HPDE6-E6E7 (cell line): ENCODE results near the gene CLDN25.
"Not testable (repeated sequence)": the region's sequence is repeated elsewhere in the genome, so short reads cannot be mapped to it uniquely, and the experiment has no call there.

ENCODE experiments used
- DNase-seq: peaks from one replicate; pipeline ENCODE4 v3.0.0; 2011; ENCODE audit warnings: missing footprints; ENCODE audit errors: extremely low spot score

CLDN25 gene

DNA sequence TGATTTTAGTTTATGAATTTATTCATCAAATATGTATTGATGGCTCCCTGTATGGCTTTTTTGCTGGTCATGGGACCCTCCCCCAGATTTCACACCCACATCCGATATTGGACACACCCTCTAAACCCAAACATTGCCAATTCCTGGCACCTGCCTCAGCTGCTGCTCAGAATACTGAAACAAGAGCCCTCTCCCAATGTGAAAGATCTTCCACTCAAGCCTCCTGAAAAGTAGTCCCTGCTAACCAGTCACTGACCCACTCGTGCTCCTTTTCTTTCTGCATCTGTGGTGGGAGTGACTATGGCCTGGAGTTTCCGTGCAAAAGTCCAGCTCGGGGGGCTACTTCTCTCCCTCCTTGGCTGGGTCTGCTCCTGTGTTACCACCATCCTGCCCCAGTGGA is at the start of gene CLDN25:
CLDN25 (plus strand) TSS at position 301 of the 400 bp plus-strand sequence; CDS start at position 301, 0 bp downstream.
- no peak for DNase-seq

DNA sequence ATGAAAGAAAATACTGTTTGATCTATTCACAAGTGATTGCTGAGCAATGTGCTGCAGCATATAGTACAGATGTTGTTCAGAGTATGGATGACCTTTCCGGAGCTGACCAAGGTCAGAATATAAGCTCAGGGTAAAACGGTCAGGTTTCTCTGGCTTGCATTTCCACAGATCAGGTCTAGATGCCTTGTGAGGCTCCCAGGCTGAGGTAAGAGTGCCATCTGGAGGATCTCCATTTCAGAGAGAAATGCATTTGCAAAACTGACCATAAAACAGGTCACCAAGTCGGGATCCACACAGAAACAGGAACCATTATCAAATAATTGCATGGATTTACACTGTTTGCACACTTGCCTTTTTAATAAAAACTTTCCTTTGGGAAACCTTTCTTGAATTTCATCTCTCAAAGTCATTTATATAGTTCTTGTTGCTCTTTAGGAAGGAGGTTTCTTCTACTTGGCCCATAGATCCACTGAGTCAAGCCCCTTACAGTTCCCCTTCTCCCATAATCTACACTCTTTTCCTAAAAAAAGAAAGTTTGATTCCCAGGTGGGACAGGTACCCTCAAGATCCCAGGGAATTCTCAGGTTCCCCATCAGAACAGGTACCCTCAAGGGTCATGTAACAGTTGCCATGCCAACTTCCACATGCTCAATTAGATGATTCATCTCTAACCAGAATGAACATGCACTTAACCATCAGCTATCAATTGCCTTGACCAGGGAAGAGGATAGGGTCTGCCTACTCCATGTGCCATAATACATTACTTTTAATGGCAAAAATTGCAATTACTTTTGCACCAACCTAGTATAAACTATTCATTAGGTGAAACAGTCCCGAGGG is 48.5 kb upstream of the CLDN25 start:
- DNase-seq = peak; percentile 25

DNA sequence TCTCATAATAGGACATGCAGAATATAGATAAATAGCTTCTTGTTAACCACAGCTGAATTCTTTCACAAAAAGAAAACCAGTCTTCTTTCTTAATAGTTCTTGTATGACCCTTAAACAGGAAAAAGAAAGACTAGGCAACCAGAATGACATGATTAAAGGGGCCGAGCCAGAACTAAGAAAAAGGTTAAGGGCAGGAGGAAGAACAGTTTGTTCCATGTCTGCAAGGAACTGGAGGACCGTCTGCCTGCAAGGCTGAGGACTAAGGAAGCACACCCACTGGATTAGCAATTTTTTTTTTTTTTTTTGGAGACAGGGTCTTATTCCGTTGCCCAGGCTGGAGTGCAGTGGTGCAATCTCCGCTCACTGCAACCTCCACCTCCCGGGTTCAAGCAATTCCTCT is 47.5 kb upstream of the CLDN25 start:
- DNase-seq = no peak

DNA sequence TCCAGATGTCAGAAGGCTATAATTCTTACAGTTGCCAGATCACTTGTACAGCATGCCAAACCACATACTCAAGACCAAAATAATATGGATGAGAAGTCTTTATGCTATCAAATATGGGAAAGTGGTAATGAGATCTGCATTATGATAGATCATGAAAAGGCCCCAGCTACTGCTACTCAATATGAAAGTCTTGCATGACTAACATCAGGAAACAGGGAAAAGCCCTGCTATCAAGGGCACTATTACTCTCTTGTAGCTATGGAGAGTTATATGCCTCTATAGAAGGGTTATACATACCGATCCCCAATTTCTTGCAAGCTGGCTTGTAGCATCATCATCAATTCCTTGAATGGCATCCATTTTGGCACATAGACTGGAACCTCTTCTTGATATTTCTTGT is 43.3 kb upstream of the CLDN25 start:
- no peak for DNase-seq

DNA sequence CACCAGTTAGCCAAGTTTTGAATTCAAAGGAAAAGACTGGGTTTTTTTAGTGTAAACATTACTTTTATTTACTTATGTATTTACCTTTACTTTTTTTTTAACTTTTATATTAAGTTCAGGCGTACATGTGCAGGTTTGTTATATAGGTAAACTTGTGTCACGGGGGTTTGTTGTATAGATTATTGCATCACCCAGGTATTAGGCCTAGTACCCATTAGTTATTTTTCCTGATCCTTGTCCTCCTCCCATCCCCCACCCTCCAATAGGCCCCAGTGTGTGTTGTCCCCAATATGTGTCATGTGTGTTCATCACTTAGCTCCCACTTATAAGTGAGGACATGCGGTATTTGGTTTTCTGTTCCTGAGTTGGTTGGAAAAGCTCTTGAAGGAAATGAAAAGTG is 26.7 kb upstream of the CLDN25 start:
- no peak for DNase-seq

DNA sequence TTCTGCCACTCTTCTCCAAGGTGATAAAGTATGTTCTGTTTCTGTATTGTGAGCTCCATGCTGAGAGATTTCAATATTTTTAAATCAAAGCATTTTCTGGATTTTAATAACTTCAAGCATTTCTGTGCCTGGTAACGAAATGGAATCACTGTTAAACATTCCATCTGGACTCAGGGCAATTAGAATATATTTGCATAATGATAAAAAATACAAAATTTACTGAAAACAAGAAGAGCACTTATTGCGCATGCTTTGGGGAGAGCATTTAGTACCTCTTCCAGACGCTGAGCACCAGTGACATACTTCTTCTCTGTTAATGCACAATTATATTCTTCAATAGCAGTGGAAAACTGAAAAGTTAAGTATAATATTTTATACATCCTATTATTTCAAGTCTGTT is 19.4 kb upstream of the CLDN25 start:
- no peak for DNase-seq

DNA sequence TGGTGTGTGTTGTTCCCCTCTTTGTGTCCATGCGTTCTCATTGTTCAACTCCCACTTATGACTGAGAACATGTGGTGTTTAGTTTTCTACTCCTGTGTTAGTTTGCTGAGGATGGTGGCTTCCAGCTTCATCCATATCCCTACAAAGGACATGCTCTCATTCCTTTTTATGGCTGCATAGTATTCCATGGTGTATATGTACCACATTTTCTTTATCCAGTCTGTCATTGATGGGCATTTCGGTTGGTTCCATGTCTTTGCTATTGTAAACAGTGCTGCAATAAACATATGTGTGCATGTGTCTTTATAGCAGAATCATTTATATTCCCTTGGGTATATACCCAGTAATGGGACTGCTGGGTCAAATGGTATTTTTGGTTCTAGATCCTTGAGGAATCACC is 16.6 kb upstream of the CLDN25 start:
- not testable (repeated sequence) for DNase-seq

DNA sequence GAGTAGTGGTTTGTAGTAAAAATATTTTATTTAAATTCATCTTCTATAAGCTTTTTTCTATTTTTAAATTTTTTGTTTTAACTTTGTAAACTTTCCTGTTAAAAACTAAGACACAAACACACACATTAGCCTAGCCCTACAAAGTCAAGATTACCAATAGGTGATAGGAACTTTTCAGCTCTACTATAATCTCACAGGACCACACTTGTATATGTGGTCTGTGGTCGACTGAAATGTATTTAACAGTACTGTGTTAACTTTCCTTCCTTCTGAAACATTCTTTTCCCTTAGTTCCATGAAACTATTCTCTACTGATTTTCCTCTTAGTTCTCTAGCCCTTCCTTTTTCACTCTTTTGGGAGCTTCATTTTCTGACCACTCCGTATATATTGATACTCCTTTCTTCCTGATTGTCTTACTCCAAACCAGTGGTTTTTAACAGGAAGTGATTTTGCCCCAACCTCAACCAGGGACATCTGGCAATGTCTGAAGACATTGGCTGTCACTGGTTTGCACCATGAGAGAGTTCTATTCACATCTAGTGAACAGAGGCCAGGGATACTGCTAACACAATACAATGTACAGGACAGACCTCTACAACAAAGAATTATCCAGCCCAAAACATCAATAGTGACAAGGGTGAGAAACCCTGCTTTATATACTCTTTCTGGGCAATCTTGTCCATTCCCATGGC is 14.9 kb upstream of the CLDN25 start:
- DNase-seq = no peak

DNA sequence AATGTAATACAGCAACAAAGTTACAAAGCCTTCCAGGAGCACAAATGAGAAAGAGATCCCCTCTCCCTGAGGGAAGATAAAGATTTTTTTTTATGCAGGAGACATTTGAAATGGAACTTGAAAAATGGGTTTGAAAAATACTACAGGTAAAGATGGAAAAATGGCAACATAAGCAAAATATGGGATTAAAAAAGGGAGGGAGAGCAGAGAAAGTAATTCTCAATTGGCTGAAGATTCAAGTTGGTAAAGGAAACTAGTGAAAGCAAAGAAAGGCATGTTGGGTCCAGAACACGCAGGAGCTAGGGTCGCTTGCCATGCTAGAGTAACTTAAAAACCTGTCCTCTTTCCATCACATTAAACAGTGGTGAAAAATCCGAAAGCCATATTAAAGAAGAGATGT is 7.6 kb upstream of the CLDN25 start:
- no peak for DNase-seq

DNA sequence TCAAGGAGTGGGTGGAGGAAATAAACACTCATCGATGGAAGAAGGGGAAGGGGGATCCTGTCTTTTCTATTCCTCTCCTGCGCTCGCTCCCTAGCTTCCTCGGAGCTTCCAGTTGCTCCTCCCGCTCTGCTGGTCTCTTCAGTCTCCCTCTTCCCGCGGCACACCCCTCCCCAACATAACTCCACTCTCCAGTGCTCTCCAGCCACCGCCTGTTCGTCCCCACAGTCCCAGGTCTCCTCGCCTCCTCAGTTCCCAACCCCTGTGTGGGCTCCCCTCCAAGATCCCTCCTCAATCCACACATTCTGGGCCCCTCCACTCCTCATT is 6.5 kb upstream of the CLDN25 start:
- peak; percentile 5 for DNase-seq

DNA sequence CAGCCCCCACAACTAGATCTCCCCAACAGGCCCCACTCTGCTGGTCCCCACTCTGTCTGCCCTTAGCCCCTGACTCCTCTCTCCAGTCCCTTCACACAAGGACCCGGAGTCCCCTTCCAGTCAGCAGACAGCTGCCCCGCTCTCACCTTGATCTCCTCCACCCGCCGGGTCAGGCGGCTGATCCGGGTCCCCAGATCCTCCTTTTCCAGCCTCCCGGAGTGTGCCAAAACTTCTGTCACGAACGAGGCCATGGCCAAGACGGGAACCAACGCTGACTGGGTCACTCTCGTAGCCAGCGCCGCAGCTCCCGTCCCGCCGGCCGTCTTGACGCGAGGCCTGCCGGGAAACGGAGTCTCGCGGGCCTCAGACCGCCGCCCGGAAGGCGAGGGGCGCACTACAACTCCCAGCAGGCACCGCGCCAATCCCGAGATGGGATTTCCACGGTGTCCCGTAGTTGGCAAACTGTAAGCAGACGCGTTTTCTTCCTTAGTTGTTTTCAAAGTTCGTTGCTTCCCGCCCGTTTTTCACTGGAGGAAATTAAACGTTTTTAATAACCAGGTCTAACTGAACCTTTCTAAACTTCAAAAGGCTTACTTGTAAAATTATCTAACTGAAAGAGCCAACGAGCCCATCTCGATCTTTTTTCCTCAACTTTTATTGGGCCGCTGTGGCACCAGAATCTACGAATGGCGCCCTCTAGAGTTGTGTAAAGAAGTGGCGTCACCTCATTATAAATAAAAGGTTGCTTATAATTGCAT is 6.0 kb upstream of the CLDN25 start, which contains the start of gene ZW10:
ZW10 (minus strand) TSS at position 277 of the 758 bp plus-strand sequence; CDS start at position 251, 26 bp downstream.
- peak; percentile 85 for DNase-seq

DNA sequence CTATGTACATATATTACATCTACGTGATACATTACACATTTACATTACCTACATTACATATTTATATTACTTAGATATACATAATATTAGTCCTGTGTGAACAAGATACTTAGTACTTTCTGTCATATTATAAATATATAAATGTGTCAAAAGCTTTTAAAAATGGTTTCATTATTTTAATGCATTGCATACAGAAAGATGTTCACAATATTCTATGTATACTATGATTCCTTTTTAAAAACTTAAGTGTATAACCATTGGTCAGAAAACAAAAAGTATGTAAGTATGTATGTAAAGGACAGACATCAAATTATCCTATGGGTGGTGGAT is 5.5 kb upstream of the CLDN25 start:
- DNase-seq = no peak

DNA sequence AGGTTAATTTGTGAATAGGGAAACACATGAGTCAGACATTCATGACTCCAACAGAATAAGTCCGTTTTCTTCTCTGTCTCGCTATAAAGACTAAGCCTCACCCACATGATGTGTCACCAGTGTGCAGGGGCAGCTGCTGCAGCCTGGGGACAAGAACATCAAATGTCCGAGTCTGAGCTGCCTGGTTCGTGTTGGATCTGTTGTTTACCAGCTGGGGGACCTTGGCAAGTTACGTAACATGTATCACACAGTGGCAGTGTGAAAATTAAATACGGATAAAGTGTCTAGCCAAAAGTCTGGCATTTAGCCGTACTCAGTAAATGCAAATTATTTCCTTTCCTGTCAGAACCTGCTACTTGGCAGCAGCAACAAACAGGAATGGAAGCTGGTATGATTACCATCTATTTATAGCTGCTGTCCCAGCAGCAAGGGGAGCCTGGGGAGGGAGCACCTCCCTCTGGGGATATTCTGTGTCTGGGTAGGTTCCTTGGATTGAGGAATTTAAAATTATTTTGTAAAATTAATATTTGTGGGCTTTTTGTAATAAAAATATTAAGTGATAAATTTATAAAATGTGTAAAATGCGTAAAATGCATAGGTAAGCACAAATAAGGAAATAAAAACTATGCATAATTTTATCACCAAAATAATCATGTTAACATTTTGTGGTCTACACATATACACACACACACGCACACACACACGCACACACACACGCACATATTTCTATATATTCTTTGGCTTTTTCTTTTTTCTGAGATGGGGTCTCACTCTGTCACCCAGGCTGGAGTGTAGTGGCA is 1.3 kb upstream of the CLDN25 start:
- DNase-seq = peak; percentile 87

DNA sequence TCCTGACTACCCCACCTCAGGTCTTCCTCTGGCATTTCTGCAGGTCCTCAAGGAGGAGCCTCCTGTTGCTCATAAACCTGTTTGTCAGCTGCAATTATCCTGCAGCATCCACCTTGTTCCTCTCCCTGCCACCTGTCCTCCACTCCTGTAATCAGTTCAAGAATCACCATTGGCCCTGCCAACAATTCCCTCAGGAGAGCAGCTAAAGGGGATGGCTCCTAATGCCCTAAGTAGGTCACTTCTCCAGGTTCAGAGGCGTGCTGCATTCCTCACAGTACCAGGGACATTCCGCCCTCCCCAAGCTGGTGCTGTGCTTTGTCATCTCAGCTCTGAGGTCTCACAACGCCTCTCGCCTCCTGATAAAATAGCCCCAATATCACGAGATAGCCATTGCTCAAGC is 2.1 kb downstream of the CLDN25 start:
- no peak for DNase-seq

DNA sequence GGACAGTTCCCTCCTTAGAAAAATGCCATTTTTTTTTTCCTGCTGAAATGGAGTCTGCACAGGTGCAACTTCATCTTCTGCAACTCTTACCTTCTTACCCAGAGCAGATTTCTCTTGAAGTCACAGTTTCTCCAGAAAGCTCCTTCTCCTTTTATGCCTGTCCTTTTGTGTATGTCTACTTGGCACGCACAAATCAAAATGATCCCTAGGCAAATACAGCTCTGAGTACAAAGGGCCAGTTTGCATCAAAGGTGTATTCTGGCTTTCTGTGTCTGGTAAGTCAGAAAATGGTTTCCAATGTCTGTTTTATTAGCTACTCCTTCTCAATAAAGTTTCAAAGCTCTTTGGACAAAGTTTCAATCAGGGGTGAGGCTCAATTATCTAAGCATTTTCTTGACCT is 2.5 kb downstream of the CLDN25 start:
- DNase-seq = no peak

DNA sequence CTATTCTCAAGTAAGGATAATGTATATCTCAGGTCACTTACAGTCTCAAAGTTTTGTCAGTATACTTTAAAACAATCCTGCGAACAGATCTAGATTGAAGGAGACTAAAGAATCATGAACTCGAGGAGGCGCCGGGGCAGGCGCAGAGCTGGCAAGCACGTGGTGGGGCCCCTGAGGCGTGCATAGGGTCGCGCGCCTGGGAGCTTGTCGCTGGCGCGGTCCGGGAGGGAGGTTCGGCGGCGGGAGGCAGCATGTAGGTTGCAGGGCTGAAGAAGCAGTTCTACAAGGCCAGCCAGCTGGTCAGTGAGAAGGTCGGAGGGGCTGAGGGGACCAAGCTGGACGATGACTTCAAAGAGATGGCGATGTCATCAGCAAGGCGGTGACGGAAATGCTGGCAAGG is 9.4 kb downstream of the CLDN25 start:
- not testable (repeated sequence) for DNase-seq

DNA sequence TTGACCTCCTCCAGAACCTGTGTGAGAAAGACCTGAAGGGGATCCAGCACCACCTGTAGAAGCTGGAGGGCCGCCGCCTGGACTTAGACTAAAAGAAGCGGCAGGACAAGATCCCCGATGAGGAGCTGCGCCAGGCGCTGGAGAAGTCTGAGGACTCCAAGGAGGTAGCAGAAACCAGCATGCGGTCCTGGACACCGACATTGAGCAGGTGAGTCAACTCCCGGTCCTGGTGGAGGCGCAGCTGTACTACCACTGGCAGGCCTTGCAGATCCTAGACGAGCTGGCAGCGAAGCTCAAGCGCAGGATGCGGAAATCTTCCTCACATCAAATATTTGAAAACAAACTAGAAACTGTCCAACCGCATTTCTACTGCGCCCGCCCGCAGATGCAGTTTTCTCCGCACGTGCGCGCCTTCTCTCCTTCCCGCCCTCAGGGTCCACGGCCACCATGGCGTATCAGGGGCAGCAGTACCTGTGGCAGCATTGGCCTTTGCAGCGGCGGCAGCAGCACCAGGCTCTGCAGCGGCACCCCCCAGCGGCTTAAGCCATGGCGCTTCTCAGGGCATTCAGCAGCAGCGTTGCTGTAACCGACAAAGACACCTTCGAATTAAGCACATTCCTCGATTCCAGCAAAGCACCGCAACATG is 10.2 kb downstream of the CLDN25 start:
- no peak for DNase-seq

DNA sequence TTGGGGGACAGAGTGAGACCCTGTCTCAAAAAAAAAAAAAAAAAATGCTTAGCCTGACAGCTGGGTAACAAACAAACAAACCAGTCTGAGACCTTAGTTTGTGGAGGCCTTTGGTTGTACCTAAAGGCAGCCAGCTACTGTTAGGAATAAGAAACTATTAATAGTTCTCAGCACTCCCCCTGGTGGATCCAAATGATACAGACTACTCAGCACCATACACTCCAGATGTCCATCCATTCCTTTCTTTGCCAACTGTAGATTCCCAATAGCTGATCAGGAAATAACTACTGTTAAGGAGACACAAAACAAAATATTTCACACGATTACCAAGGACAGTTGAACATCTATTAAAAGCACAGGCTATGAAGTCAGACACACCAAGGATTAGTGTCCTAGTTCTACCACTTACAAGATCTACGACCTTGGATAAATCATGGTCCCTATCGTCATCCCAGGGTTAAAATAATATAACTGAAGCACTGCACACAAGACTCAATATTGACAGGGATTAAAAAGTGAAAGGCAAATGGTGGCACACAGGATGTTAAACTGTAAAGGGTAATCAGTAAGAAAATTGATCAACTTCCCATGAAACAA is 17.2 kb downstream of the CLDN25 start:
- peak; percentile 37 for DNase-seq

DNA sequence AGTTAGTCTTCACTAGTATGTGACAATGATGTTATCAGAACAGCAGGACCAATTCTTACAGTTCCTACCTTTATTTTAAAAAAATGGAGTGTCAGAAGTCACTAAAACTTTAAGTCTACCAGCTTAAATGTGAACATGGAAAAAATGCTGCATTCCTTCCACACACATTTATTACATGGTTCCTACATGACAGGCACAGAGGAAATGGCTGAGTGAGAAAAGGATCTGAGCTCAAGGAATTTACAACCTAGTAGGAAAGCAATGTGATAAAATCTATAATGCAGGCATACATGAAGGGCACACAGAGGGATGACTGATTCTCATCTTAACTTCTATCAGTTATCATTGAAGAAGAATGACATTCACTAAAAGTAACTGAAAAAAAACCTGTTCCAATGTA is 23.0 kb downstream of the CLDN25 start:
- no peak for DNase-seq

DNA sequence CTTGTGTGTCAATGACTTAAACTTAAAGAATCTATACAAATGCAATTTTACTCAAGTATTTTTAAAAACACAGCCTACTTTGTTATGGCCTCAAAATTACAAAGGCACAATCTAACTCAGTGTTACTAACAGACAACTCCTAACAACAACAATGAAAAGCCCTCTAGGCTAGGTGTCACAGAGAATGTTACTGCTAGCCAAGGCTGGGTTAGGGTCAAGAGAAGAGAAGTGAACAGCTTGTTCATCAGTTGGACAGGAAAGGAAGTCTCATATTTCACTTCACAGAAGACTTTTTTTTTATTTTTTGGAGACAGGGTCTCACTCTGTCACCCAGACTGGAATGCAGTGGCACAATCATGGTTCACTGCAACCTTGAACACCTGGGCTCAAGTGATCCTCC is 26.0 kb downstream of the CLDN25 start:
- DNase-seq = no peak

DNA sequence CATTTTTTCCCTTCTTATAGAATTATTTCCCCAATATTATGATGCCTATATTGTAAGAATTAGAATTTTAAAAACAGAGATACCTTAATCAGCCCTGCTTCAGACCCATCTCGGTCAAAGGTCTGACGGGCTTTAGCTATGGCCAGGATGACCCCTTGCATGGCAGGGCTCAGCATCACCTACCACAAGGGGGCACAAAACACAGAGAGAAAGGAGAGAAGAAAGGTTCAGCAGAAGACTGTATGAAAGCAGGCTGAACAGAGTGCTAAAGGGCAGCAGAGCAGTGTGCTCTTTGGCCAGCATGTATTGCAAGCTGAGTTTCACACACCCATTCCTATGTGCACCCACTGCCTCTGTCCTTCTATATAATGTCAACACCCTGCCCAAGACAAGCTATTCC is 26.8 kb downstream of the CLDN25 start:
- peak; percentile 12 for DNase-seq
